ENCODE data around the gene ADCY2.

DNA sequence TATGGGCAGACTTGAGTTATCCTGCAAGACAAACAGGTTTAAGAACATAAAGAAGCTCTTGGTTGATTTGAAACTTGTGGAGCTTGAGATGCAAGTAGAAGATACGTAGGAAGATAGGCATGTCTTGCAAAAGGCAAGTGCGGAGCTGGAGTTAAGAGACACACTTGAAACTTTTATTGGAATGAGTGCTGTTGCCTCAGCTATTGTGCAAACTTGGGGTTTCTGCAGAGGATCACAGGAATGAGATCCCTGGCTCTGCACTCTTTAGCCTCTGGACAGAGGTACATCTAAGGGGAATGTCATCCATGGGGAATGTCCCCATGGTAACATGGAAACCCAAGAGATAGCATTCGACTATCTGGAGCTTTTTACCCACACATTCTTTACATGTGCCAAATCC lies 121.1 kb downstream of the ADCY2 start:
- TF ChIP-seq, protein P1, sequence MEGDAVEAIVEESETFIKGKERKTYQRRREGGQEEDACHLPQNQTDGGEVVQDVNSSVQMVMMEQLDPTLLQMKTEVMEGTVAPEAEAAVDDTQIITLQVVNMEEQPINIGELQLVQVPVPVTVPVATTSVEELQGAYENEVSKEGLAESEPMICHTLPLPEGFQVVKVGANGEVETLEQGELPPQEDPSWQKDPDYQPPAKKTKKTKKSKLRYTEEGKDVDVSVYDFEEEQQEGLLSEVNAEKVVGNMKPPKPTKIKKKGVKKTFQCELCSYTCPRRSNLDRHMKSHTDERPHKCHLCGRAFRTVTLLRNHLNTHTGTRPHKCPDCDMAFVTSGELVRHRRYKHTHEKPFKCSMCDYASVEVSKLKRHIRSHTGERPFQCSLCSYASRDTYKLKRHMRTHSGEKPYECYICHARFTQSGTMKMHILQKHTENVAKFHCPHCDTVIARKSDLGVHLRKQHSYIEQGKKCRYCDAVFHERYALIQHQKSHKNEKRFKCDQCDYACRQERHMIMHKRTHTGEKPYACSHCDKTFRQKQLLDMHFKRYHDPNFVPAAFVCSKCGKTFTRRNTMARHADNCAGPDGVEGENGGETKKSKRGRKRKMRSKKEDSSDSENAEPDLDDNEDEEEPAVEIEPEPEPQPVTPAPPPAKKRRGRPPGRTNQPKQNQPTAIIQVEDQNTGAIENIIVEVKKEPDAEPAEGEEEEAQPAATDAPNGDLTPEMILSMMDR (IDR thresholded peaks at IDR 0.05) = no peak
- TF ChIP-seq POLR2A (IDR thresholded peaks at IDR 0.05) = no peak

Measured in right lobe of liver (tissue), 4 donors.